Rectal smooth muscle tissue (tissue), 1 donor: ENCODE data around the gene GNAS.

Source experiments
- H3K27ac ChIP-seq: one replicate; pipeline ENCODE4 v1.7.0; 2013; ENCODE audit warnings: low read depth, low read length, inconsistent platforms
- H3K27me3 ChIP-seq: one replicate; pipeline ENCODE4 v1.7.0; 2013; ENCODE audit warnings: low read length; ENCODE audit not compliant: control insufficient read depth, insufficient read depth
- H3K36me3 ChIP-seq: one replicate; pipeline ENCODE4 v1.7.0; 2013; ENCODE audit warnings: low read length; ENCODE audit not compliant: control insufficient read depth, insufficient read depth
- H3K4me1 ChIP-seq: one replicate; pipeline ENCODE4 v1.7.0; 2013; ENCODE audit warnings: low read length; ENCODE audit not compliant: control insufficient read depth, insufficient read depth
- H3K4me3 ChIP-seq: one replicate; pipeline ENCODE4 v1.7.0; 2013; ENCODE audit warnings: low read length
- H3K9ac ChIP-seq: one replicate; pipeline ENCODE4 v1.7.0; 2013; ENCODE audit warnings: low read length

GNAS gene

DNA sequence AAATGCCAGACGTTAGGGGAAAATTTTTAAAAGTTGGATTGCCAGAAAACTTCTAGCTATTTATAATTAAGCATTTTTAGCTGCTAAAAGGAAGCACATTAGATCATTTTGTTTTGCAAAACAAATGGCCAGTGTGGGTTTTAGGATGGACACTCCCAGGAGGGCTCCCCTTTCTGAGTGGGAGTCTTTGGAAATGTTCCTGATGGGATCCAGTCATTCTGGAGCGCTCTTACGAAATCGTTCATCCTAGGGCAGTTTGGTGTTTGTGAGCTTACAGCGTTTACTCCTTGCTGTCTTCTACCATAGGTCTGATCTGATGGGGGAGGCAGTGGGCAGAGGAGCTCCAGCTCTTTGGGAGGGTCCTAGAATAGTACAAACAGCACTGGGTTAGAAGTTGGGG, 14.7 kb downstream of the GNAS start:
- H3K27ac ChIP-seq: no peak overlapping the region
- H3K4me1 ChIP-seq: no peaks in the 10 kb centered on the region
- no peak overlapping the region for H3K4me3 ChIP-seq
- H3K27me3 ChIP-seq: peaks cover 2% of the 10 kb centered on the region
- H3K36me3 ChIP-seq: no peaks in the 10 kb centered on the region
- H3K9ac ChIP-seq: no peak overlapping the region

DNA sequence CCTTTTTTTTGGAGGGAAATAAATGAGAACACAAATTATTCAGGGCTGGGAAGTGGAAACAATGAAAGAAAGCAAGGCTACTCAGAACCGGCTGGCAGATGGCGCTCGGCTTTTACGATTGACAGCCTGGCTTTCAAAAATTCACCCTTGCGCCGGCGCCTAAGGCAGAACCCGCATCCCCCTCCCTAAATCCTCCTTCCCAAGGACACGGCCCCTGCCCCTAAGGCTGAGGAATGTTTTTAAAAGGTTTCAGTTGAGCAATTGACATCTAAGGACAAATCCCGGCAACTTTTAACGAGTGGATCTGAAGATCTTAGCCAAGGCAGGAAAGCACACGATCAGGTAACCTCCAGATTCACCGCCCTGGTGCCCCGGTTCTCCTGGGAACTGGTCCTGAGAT, 16.3 kb downstream of the GNAS start:
- no peaks in the 10 kb centered on the region for H3K4me1 ChIP-seq
- H3K36me3 ChIP-seq: no peaks in the 10 kb centered on the region
- H3K4me3 ChIP-seq: no peak overlapping the region
- no peak overlapping the region for H3K9ac ChIP-seq
- no peak overlapping the region for H3K27ac ChIP-seq
- peaks cover 2% of the 10 kb centered on the region for H3K27me3 ChIP-seq

DNA sequence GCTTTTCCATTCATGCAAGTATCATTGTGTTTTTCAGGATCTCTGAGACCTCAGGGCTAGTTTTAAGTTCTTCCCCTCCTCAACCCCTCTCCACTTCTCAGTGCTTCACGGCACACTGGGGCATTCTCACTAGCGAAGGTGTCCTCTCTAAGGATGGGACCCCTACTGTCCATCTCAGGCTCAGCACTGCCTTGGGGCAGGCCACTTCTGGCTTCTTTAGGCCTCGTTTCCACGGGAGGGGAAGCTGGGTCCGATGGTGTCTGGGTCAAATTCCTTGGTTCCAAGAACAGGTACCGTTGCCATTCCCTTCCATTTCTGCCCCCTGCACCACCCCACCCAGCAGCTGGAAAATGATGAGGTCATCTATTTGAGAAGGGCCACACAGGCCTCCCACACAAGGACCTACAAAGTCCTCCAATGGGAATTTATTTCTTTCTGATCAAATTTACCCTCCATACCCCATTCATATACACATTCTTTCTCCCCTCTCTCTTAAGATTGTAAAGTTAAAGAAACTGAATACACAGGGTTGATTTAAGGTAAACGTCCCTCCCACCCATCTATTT, 17.2 kb downstream of the GNAS start:
- Histone ChIP-seq H3K36me3 (no peaks in the 10 kb centered on the region), H3K9ac (no peak overlapping the region), H3K4me1 (no peaks in the 10 kb centered on the region), H3K27ac (no peak overlapping the region), H3K27me3 (peaks cover 2% of the 10 kb centered on the region), H3K4me3 (no peak overlapping the region)

DNA sequence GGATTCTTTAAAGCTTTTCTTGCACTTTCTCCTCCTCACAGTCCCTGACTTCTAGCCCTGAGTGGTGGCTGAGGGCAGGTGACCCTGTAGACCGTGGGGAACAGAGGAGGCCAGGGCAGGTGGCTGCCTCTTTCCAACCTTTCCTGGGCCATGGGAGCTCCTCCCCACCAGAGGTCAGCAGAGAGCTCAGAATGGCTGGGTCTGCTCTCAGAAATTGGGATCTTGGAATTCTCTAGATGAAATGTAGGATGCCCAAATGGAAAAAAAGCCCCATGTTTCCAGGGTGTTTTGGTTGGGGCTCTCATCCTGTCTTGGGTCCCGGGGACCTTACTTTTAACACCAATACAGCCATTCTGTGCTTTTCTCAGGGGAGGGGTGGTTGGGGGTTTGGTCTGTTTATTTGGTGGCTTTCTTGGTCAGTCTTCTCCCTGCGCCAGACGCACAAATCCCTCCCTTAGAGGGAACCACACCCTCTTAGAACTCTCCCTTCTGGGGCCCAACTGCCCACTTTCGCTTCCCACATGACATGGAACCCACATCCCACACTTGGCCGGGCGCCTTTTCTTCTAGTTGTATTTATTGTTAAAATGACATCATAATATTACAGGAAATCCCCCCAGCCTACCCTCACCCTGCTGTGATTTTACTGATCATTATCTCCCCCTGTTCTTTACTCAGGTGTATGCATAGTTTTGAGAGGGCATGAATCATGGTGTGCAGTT, 17.9 kb downstream of the GNAS start:
- peaks cover 2% of the 10 kb centered on the region for H3K27me3 ChIP-seq
- H3K9ac ChIP-seq: no peak overlapping the region
- H3K4me3 ChIP-seq: no peak overlapping the region
- no peak overlapping the region for H3K27ac ChIP-seq
- H3K4me1 ChIP-seq: no peaks in the 10 kb centered on the region
- no peaks in the 10 kb centered on the region for H3K36me3 ChIP-seq

DNA sequence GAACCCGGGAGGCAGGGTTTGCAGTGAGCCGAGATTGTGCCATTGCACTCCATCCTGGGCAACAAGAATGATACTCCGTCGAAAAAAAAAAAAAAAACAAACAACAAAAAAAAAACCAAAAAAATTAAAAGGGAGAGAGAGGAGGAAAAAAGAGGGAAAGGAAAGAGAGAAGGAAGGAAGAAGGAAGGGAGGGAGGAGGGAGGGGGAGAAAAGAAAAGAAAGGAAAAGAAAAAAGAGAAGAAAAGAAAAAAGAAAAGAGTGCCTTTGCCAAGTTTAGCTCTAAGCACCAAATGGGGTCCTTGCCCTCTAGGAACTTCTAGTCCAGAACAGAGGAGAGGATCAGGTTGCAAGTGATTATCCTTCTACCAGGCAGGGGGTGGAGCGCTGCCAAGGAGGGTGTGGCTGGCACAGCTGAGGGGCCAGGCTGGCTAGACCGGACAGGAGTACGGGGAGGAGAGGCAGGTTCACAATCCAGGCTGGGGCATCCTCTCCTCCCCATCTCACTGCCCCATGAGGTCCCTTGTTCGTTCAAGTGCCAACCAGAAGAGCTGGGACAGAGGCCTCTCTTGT, 19.1 kb downstream of the GNAS start:
- Histone ChIP-seq H3K36me3 (no peaks in the 10 kb centered on the region), H3K4me1 (no peaks in the 10 kb centered on the region), H3K27me3 (peaks cover 2% of the 10 kb centered on the region), H3K27ac (no peak overlapping the region), H3K9ac (no peak overlapping the region), H3K4me3 (no peak overlapping the region)

DNA sequence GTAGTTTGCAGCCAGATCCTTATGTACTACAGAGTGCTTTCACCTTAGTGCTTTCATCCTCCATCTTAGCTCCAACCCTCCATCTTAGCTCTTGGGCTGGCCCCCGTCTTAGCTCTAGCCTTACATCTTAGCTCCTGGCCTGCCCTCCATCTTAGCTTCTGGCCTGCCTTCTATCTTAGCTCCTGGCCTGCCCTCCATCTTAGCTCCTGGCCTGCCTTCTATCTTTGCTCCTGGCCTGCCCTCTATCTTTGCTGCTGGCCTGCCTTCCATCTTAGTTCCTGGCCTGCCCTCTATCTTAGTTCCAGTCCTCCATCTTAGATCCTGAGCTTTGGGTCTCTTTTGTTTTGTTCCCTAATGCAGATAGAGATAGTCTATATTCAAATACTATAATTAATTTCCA, 22.0 kb downstream of the GNAS start:
- Histone ChIP-seq H3K4me3 (no peak overlapping the region), H3K4me1 (no peaks in the 10 kb centered on the region), H3K36me3 (no peaks in the 10 kb centered on the region), H3K9ac (no peak overlapping the region), H3K27ac (no peak overlapping the region), H3K27me3 (no peaks in the 10 kb centered on the region)

DNA sequence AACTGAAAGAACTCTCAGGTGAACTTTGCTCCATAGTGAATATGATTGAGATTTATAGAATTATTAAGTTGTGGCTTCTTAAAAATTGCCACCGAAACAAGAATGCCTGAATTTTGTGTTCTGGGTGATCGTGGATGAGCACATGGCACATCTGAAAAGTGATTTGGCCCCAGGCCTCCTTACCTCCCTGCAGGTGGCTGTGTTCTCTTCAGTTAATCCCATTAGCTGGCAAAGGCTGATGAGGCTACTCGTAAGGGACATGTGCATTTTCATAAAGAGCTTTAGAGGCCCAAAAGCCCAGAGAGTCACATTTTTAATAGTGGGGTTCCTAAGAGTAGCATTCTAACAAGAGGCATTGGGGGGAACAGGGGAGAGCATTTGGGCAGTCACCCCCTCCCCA, 22.6 kb downstream of the GNAS start:
- H3K9ac ChIP-seq: no peak overlapping the region
- no peak overlapping the region for H3K27ac ChIP-seq
- no peaks in the 10 kb centered on the region for H3K27me3 ChIP-seq
- no peaks in the 10 kb centered on the region for H3K36me3 ChIP-seq
- H3K4me1 ChIP-seq: no peaks in the 10 kb centered on the region
- no peak overlapping the region for H3K4me3 ChIP-seq

DNA sequence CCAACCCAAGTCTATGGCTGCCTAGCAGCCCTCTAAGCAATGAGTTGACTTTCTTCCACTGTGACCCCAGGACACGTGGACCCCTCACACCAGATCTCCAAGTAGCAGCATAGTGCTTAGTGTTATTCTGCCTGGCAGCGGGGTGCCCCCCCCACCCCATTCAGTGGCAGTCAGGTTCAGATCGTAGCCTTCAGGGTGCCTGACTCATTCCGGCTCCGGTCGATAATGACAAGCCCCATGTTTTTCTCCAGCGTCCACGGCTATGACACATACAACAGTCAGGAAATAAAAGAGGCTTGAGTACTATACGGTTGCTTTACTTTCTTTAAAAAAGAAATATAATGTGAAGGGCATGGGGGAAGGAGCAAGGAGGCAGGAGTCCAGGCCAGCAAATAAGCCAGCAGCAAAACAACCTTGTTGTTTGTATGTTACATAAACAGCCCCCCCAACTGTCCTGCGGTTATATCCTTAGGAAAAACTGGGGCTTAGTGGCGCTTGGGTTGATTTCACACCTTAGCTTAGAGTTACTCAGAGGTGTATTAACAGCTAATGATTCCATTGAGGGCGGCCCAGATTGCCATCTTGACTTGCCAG, 23.1 kb downstream of the GNAS start:
- Histone ChIP-seq H3K27ac (no peak overlapping the region), H3K27me3 (no peaks in the 10 kb centered on the region), H3K4me3 (no peak overlapping the region), H3K36me3 (no peaks in the 10 kb centered on the region), H3K4me1 (no peaks in the 10 kb centered on the region), H3K9ac (no peak overlapping the region)

DNA sequence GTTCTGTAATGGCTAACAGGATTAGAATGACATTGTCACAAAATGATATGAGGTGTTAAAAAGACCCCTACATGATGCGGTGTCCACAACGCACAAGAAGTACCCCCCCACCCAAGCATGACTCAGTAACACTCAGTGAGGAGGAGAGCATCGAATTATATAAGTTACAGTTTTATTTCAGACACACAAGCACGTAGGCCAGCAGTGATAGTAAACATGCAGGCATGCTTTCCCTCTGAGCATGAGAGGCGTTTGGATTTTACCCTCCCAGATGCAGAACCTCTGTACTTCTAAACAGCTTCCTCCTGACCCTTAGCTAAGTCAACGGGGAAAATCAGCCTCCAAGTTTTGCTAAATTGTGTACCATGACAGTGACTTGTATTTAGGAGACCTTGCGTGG, 23.9 kb downstream of the GNAS start:
- Histone ChIP-seq H3K9ac (no peak overlapping the region), H3K36me3 (no peaks in the 10 kb centered on the region), H3K27ac (no peak overlapping the region), H3K4me1 (no peaks in the 10 kb centered on the region), H3K4me3 (no peak overlapping the region), H3K27me3 (no peaks in the 10 kb centered on the region)

DNA sequence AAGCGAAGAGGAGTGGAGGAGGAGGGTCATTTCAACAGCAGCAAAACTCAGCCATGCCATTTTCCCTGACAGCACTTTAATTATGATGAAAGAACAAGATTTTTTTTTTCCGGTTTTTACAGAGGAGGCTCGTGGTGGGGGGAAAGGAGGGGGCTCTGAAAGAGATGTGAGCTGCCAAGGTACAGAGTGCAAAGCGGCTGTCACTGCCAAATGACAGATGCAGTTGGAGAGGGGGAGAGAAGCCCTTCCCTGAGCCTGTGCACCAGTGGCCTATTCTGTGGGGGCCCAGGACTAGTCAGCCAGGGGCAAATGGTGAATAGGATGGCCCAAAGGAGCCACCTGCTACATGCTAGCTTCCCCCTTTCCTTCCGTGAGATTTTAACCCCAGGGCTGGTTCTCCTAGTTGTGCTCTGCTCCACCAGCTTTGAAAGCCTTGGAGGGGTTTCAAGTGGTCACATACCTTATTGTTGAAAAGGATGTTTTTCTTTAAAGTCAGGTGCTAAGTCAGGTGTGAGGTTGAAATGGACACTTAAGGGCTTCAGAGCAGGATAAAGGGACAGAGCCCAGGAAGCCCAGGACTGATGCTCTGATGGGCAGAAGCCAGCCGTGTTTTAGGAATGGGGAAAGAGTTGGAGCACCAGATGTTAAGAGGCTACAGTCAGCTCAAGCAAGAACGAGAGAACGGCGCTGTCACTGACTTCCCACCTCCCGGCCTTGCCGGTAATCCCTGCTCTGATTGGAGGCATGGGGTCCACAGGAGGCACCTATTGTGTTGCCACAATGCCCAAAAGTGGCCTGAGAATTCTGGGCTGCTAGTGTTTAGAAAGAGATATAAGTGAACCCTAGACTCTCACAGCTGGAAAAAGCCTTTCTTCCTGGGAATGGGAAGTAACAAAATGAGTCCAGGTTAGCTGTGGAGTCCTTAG, 24.8 kb downstream of the GNAS start:
- no peaks in the 10 kb centered on the region for H3K36me3 ChIP-seq
- H3K9ac ChIP-seq: no peak overlapping the region
- H3K4me3 ChIP-seq: no peak overlapping the region
- no peaks in the 10 kb centered on the region for H3K4me1 ChIP-seq
- no peak overlapping the region for H3K27ac ChIP-seq
- H3K27me3 ChIP-seq: no peaks in the 10 kb centered on the region

DNA sequence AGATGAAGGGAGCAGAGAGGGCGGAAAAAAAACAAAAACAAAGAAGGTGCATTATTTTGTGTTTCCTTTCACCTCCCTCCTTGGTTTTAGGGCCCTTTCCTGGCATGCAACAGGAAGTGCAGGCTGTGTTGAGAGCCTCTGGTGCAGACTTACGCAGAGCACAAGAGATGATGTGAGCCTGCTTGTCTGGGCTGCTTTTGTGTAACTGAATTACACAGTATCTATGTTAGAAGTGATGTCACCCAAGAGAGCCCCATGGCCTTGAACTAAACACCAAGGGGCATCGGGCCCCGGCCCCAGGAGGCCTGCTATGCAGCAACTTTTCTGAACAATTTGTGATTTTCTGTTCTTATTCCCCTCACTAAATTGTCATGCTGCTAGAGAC, 25.5 kb downstream of the GNAS start:
- Histone ChIP-seq H3K36me3 (no peaks in the 10 kb centered on the region), H3K9ac (no peak overlapping the region), H3K27ac (no peak overlapping the region), H3K4me3 (no peak overlapping the region), H3K27me3 (no peaks in the 10 kb centered on the region), H3K4me1 (no peaks in the 10 kb centered on the region)

DNA sequence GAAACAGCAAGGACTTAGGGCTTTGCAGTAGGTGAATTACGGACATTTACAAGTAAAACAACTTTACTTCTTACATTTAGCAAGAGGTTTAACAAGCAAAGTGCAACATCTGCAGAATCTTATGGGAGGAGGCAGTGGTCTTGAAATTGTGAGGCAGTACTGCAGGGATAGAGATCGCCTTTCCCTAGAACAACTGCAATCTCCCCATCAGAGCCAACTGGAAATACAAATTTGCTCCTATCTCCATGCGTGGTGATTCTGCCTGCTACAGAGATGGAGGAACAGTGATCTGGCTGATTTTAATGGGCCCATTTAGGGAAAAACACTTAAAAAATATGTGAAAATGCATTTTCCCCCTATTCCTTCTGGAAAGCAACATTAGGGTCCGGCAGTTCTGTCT, 25.9 kb downstream of the GNAS start:
- no peaks in the 10 kb centered on the region for H3K36me3 ChIP-seq
- H3K9ac ChIP-seq: no peak overlapping the region
- H3K27ac ChIP-seq: no peak overlapping the region
- no peaks in the 10 kb centered on the region for H3K27me3 ChIP-seq
- H3K4me3 ChIP-seq: no peak overlapping the region
- no peaks in the 10 kb centered on the region for H3K4me1 ChIP-seq
